ENCODE data around the gene KRT76. TPM values are rescaled to one million over a fixed set of nuclear protein-coding genes. Genes with fewer than 3 reads are reported as not detected.

KRT76 gene
- total and polyA plus RNA-seq, 10 of the 15 experiments (the other 5 are each of a cell fraction or from before 2014, with no cell fraction given), result not detected

DNA sequence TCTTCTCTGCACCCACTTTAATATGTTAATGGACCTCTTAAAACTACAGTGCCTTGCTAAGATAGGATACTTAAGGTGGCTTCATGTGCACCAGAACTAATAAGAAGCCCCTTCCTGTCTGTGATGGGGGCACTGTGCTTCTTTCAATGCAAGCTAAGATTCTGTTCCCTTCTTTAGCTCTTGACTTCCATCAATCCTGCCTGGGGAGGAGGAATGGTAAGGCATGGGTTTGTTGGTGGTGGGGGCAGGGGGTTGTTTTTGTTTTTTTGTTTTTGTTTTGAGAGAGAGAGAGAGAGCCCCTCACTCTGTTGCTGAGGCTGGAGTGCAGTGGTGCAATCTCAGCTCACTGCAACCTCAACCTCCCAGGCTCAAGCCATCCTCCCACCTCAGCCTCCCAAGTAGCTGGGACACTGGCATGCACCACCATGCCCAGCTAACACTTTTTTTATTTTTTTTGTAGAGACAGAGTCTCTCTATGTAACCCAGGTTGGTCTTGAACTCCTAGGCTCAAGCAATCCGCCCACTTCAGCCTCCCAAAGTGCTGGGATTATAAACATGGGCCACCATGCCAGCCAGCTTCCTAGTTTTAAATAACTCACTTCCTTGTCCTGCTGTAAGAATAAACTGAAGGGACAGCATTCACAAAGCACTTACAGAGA lies 23.2 kb upstream of the KRT76 start (continued):
- TF ChIP-seq, protein P1, sequence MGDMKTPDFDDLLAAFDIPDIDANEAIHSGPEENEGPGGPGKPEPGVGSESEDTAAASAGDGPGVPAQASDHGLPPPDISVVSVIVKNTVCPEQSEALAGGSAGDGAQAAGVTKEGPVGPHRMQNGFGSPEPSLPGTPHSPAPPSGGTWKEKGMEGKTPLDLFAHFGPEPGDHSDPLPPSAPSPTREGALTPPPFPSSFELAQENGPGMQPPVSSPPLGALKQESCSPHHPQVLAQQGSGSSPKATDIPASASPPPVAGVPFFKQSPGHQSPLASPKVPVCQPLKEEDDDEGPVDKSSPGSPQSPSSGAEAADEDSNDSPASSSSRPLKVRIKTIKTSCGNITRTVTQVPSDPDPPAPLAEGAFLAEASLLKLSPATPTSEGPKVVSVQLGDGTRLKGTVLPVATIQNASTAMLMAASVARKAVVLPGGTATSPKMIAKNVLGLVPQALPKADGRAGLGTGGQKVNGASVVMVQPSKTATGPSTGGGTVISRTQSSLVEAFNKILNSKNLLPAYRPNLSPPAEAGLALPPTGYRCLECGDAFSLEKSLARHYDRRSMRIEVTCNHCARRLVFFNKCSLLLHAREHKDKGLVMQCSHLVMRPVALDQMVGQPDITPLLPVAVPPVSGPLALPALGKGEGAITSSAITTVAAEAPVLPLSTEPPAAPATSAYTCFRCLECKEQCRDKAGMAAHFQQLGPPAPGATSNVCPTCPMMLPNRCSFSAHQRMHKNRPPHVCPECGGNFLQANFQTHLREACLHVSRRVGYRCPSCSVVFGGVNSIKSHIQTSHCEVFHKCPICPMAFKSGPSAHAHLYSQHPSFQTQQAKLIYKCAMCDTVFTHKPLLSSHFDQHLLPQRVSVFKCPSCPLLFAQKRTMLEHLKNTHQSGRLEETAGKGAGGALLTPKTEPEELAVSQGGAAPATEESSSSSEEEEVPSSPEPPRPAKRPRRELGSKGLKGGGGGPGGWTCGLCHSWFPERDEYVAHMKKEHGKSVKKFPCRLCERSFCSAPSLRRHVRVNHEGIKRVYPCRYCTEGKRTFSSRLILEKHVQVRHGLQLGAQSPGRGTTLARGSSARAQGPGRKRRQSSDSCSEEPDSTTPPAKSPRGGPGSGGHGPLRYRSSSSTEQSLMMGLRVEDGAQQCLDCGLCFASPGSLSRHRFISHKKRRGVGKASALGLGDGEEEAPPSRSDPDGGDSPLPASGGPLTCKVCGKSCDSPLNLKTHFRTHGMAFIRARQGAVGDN (IDR thresholded peaks at IDR 0.05), result no peak
- TF ChIP-seq SKIL (IDR thresholded peaks at IDR 0.05; ENCODE audit: low read depth, poor library complexity, severe bottlenecking) (no peak), IRF4 (IDR thresholded peaks at IDR 0.05; ENCODE audit: low read depth, low read length) (no peak)

DNA sequence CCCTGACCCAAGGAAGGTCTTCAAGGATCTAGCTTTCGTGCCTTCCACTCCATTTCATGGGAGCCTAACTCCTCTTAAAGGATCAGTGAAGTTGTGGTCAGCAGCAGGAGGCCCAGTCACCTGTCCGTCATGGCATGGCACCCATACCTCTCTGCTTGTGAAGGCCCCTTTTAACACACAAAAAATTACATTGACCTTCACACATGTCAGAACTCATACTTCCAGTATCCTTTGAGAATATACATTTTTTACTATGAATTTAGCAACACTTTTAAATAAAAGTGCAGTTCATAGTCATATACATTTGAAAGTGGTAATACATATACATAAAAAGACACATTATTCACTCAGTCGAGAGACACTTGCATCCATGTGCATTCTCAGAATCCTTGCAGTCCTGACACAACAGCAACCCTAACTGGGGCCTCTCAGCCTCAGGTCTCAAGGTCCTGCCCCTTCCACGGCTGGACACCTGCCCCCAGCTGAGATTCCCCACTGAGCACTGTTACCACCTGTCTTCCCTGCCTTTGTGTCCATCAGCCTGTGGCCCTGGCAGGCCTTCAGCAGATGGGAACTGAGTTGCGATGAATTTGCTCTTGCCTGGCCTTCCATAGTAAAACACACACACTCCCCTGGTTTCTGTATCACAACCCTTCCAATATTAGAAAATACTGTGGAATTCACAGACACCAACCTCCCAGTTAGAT lies 22.5 kb upstream of the KRT76 start:
- no peak overlapping the region for H3K4me2 ChIP-seq (ENCODE audit: control insufficient read depth, insufficient read depth)
- no peaks in the 10 kb centered on the region for H3K79me2 ChIP-seq (ENCODE audit: control insufficient read depth, insufficient read depth, low read length)
- no peak overlapping the region for H3K4me3 ChIP-seq
- ChIA-PET CTCF (no interaction called here), RAD21 (ENCODE audit: unreplicated experiment) (no interaction called here), SMC1A (ENCODE audit: uncharacterized antibody, unreplicated experiment) (no interaction called here), POLR2A (no interaction called here)
- H3K9me3 ChIP-seq (replicated peaks; ENCODE audit: control insufficient read depth, insufficient read depth, low read length), result no peaks in the 10 kb centered on the region
- BruUV-seq (replicated peaks), result no TSS peak
- no peak overlapping the region for H3K9ac ChIP-seq (ENCODE audit: control insufficient read depth, insufficient read depth, low read length)
- no peaks in the 10 kb centered on the region for H3K4me1 ChIP-seq (ENCODE audit: control insufficient read depth, insufficient read depth, low read length)
- H4K20me1 ChIP-seq (ENCODE audit: control insufficient read depth, insufficient read depth), result no peaks in the 10 kb centered on the region
- 9% methylated on average over 5 of the region's 5 CpGs for WGBS (ENCODE audit: insufficient coverage, insufficient replicate concordance, low lambda C conversion rate, missing lambda C conversion rate)
- H3K36me3 ChIP-seq (ENCODE audit: control insufficient read depth in 2 of 2, insufficient read depth in 2 of 2, low read length in 1 of 2), result no peaks in the 10 kb centered on the region
- no peak overlapping the region for H3K27ac ChIP-seq (ENCODE audit: control insufficient read depth, insufficient read depth)
- peaks cover 0 to 2% of the 10 kb centered on the region in 2 experiments; a peak in 1 of 4 replicates for H3K27me3 ChIP-seq (replicated peaks in 1 of 2; ENCODE audit: control insufficient read depth in 2 of 2, insufficient read depth in 2 of 2, low read length in 1 of 2)
- DNase-seq (ENCODE audit: low read depth, low spot score), result no peak
- in situ Hi-C loops (cut with MboI) (no loop called here), intact Hi-C loops (cut with micrococcal nuclease; ENCODE audit: unreplicated experiment) (no loop called here)
- FAIRE-seq, result no peak
- H2AFZ ChIP-seq (ENCODE audit: control insufficient read depth, low read depth, low read length), result no peak overlapping the region
- ATAC-seq, result no peak
- TF ChIP-seq TCF7 (IDR thresholded peaks at IDR 0.05; ENCODE audit: borderline replicate concordance) (no peak), SMARCA5 (IDR thresholded peaks at IDR 0.05) (no peak), CBX3 (IDR thresholded peaks at IDR 0.05; ENCODE audit: borderline replicate concordance, low read depth) (no peak), IRF3 (IDR thresholded peaks at IDR 0.05) (no peak), HDAC6 (IDR thresholded peaks at IDR 0.05; ENCODE audit: unreplicated experiment) (no peak), RELA (IDR thresholded peaks at IDR 0.05; ENCODE audit: borderline replicate concordance, partially characterized antibody) (no peak), ZZZ3 (IDR thresholded peaks at IDR 0.05; ENCODE audit: control insufficient read depth, insufficient read length, low read depth) (no peak), MEF2B (IDR thresholded peaks at IDR 0.05; ENCODE audit: partially characterized antibody, poor library complexity, severe bottlenecking) (no peak), ATF7 (IDR thresholded peaks at IDR 0.05; ENCODE audit: low read depth) (no peak), RCOR1 (conservative IDR thresholded peaks at IDR 0.05; ENCODE audit: low read depth, low read length) (no peak), KAT2A (conservative IDR thresholded peaks at IDR 0.05; ENCODE audit: control insufficient read depth, low read depth, low read length) (no peak)

All from GM12878 (cell line).